Esophagus muscularis mucosa (tissue), 4 donors: ENCODE data around the gene HS3ST3A1.

ENCODE experiments used
- CTCF ChIP-seq, 3 experiments: fragments of 200-600 bp in 2 of 3; fragments of 450-650 bp in 1 of 3; sonication (generic) in 2 of 3; IDR thresholded peaks; one replicate each; pipeline ENCODE4 v1.5.1; 2017 to 2019; ENCODE audit warnings: antibody characterized with exemption in 3 of 3, mild to moderate bottlenecking in 2 of 3, moderate library complexity in 1 of 3
- EP300 ChIP-seq: sonication (generic); formaldehyde crosslinking; IDR thresholded peaks from one replicate; pipeline ENCODE4 v1.6.1; 2017; ENCODE audit warnings: antibody characterized with exemption
- POLR2A ChIP-seq: fragments of 450-650 bp; IDR thresholded peaks from one replicate; pipeline ENCODE4 v1.6.1; 2017; ENCODE audit warnings: antibody characterized with exemption, moderate library complexity, mild to moderate bottlenecking, low read depth

- TF ChIP-seq CTCF (IDR thresholded peaks at IDR 0.05) (no peak), POLR2A (no peak), EP300 (no peak)
These were observed 380 bp downstream of the HS3ST3A1 start for GRCh38 chr17:13601322-13601775.
